Vagina (tissue), 2 donors: ENCODE measurements around the gene S100P.

ENCODE experiments used
- POLR2A ChIP-seq, 2 donors: fragments of 450-650 bp; IDR thresholded peaks; one replicate each; pipeline ENCODE4 v1.6.1; 2017; ENCODE audit warnings: antibody characterized with exemption in 2 of 2, mild to moderate bottlenecking in 2 of 2, moderate library complexity in 2 of 2
- TF ChIP-seq, protein P1 (sequence below), 3 experiments: fragments of 450-650 bp in 2 of 3; fragments of 200-600 bp in 1 of 3; sonication (generic) in 1 of 3; IDR thresholded peaks; one replicate each; pipeline ENCODE4 v1.5.1; 2017 to 2019; ENCODE audit warnings: antibody characterized with exemption in 3 of 3, mild to moderate bottlenecking in 2 of 3, moderate library complexity in 2 of 3

DNA sequence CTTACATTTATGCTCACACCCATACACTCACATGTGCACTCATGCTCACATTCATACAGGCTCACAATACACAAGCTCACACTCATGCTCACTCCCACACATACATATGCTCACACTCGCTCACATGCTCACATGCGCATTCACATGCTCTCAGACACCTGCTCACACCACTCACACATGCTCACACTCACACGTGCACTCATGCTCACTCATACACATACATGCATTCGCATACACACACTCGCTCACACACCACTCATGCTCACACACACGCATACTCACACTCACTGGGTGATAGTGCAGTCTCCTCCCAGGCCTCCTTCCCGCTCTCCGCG is 28.4 kb upstream of the S100P start:
- TF ChIP-seq, protein P1, sequence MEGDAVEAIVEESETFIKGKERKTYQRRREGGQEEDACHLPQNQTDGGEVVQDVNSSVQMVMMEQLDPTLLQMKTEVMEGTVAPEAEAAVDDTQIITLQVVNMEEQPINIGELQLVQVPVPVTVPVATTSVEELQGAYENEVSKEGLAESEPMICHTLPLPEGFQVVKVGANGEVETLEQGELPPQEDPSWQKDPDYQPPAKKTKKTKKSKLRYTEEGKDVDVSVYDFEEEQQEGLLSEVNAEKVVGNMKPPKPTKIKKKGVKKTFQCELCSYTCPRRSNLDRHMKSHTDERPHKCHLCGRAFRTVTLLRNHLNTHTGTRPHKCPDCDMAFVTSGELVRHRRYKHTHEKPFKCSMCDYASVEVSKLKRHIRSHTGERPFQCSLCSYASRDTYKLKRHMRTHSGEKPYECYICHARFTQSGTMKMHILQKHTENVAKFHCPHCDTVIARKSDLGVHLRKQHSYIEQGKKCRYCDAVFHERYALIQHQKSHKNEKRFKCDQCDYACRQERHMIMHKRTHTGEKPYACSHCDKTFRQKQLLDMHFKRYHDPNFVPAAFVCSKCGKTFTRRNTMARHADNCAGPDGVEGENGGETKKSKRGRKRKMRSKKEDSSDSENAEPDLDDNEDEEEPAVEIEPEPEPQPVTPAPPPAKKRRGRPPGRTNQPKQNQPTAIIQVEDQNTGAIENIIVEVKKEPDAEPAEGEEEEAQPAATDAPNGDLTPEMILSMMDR (IDR thresholded peaks at IDR 0.05) = no peak
- no peak for TF ChIP-seq POLR2A (IDR thresholded peaks at IDR 0.05)
